ENCODE measurements around the gene CCNO.

CCNO gene

DNA sequence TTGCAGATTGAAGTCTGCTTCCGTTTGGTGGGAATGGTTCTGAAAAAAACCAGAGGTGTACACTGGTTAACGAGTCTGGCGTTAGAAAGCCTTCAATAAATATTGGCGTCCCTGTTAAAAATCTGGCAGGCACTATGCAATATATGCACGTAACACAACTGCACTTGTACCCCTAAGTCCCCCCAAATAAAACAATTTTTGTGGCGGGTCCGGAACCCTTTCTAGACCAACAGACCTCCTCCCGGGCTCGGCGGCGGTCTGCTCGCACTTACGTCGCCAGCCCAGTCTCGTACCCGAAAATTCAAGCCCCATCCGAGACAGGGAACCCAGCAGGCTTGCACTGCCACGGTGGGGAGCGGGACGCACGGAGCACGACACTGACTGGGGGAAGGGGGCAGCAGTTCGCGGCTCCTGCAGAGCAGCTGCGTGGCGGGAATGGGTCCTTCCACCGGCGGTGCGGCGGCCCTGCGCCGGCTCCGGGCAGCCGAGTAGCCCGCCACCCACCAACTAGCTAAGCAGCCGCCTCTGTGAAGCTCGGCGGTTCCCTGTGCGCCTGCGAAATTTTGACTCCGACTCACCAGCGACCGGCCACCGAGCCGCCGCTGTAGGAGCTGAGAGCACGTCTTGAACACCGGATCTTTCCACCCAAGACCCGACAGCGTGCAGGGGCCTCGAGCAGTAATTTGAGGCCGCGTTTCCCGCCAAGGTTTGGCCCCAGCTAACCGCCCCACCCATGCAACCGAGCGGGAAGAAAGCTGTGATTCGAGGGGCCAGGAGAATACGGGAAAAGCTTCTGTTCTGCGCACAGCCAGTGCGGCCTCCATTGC lies 10.2 kb downstream of the CCNO start:
- no peak for DNase-seq

DNA sequence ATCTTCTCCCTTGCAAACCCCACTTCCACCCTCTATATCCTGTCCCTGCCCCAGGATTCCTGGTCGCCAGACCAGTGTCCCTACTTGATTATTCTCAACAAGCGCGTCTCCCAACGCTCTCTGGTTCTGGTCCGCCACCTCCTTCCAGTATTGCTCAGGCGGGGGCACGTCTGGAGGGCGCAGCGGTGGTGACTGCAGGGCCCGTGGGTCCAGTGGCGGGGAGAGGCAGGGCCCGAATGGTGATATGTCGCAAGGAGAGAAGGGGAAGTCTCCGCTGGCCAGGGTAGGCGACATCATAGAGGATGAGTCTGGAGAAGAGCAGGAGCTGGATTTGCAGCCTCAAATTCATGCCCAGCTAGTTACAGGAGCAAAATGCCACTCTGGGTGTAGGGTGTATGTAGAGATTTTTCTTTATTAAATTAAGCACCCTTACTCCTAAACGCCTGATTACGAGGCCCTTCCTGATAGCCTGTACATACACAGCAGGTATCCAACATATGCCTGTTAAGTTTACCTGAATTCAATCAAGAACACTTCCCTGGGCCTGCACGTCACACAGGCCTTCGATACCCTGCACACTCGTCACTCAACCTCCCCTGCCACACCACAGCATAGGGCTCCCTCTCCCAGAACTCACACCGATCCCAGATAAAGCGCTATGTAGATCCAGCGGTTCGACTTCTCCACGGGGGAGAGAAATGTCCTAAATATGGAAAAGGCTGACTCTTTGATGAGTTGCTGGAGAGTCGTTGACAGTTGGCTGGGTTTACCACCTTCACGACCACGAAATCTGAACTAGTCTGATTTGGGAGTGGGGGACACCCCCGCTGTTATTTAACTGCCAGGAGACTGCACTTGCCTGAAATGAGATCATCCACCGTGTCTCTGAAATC lies 11.1 kb downstream of the CCNO start:
- DNase-seq, result no peak

DNA sequence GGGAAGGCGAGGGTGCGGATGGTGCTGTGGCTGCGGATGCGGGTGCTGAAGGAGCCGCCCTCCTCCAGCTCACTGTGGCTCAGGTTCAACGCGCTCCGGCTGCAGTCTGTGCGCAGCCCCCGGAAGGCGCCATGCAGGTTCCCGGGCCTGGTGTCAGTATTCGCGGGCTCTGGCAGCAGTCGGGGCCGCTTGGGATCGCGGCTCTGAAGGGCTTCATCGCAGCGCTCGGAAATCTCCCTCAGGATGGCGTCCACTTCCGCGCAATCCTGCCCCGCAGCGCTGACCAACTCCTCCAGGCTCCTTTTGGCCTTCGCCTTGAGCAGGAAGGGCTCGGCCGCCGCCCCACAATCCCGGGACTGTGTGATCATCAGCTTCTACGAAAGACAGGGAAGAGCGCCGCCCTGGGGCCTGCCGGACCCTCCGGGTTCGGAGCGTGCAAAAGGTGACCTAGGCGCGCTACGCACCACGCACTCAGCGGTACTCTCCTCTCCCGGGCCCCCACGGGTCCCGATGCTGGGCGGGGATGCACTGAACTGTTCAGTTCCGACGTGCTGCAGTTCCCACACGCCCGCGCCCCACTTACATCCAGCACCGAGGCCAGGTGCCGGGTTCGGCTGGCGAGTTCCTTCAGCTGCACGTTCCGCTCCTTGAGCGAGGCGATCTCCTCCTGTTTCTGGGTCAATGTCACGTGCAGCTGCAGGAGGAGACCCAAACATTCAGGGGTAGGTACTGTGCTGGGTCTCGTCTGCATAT lies 12.8 kb downstream of the CCNO start:
- no peak for DNase-seq

DNA sequence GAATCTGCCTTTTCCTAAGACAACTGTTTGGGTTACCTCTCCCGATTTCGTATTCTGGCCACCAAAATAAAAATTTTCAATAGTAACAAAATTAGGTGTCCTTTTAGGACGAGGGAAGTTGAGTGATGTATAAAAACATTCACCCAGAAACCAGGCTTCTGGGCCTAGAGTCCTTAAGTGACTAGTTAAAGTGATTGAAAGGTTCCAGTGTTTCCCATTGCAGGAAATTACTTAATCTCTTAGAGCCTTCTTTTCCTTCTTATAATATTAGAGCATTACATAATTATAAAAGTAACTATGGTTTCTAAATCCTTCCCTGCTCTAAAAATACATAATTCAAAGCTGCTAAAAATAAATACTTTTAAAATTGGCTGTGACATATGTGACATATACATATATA lies 13.6 kb downstream of the CCNO start:
- no peak for DNase-seq

DNA sequence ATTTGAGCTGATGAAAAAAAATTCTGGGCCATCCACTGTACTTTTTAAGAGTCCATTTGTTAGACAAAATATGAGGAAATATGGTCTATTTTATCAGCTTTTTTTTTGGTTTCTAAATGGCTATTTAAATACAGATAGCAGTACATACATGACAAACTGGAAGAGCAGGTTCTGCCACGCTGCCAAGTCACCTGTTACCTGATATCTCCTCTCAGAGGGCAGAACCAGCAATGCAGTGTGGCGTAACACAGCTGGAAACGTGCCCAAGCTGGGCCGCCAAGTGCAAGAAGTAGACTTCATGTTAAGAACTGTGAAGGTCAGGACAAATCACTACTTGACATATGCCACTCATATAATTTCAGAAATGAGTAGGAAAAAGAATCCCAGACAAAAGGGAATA lies 14.4 kb downstream of the CCNO start:
- DNase-seq, result no peak

DNA sequence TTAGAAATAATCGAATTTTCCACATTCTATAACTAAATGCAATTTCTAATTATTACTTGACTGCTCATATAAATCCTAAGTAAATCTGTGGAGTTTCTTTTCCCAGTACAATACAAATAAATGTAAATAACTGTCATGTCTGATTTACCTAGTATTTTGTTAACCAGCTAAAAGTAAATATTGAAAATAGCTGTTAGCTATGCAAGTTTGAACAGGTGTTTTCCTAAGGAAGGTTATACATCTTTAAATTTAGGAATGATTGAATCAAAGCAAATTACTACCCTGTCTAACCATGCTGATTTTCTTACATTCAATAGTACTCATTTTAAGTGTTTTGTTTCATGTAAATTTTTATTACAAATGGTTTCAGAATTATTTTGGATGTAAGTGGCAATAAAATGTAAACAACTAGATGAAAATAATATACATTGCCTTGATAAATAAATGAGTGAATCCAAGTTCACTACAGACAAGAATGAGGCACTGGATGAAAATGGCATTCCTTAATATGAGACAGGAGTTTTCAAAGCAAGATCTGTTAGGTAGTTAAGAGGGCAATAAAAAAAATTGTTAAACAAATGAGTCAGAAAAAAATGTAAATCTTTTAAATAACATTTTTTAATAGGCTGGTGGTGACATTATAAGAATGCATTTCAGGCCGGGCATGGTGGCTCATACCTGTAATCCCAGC lies 22.1 kb downstream of the CCNO start:
- no peak for DNase-seq

DNA sequence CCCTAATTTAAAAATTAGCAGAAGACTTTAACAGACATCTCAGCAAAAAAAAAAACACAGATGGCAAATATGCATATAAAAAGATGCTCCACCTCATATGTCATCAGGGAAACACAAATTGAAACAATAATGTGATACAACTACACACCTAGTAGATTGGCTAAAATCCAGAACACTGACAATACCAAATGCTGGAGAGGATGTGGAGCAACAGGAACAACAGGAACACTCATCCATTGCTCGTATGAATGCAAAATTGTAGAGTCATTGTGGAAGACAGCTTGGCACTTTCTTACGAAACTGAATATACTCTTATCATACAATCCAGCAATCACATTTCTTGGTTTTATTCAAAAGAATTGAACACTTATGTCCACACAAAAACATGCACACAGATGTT lies 28.4 kb downstream of the CCNO start:
- no peak for DNase-seq

DNA sequence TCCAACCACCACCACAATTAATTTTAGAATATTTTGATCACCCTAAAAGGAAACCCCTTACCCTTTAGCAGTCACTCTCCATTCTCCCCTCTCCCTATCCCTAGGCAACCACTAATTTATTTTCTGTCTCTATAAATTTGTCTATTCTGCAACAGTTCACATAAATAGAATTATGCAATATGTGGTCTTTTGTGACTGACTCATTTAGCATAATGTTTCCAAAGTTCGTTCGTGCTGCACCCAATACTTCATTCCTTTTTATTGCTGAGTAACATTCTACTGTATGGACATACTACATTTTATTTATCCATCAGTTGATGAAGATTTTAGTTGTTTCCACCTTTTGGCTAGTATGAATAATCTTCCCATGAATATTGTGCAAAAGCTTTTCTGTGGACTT lies 42.2 kb downstream of the CCNO start:
- no peak for DNase-seq

DNA sequence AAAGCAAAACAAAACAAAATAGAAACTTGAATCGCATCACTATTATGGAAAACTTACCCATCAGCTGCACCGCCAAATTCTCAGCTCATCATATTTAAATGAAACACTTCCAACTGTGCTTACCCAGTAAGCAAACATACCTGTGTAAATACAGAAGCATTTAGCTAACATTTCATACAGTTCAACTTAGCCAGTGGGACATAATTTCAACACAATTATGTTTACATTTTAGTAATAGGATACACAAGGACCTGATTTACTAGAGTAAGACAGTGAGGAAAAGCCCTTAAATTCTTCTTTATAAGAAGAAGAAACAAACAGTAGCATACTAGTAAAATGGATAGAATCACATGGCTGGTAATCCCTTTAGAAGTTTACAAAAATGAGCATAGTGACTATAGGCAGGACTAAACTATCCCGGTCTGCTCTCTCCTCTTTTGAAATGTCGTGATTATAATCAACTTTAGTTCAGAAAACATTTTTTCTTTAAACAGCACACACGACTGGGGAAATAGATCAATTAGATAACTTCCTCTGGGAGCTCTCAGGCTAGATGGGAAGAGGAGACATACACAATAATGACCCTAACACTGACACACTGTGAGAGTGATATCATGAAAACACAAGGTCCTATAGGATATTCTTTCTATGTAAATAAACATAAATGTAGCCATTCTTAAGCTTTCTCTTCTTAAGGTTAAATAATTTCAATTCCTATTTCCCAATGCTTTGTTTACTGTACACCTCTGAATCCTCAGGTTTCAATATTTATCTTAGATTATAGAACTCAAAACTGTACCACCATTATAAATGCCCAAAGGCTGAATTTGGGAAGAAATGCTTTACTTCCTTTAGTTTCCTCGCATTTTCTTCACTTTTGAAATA lies 44.5 kb downstream of the CCNO start:
- no peak for DNase-seq

DNA sequence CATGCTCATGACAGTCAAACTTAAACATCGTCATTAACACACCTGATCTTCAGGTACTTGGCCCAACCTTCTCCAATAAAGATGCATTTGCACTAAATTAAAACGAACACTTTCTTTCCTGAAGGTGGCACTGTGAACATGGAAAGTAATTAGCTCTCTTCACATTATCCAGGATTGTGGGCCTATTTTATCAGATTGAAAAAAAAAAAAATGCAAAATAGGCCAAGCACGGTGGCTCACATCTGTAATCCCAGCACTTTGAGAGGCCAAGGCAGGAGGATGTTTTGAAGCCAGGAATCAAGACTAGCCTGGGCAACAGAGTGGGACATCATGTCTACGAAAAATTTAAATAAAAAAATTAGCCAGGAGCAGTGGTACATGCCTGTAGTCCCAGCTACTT lies 46.0 kb downstream of the CCNO start:
- DNase-seq, result no peak

Measured in NCI-H1092 (cell line).